ENCODE measurements around the gene RAB10.

DNA sequence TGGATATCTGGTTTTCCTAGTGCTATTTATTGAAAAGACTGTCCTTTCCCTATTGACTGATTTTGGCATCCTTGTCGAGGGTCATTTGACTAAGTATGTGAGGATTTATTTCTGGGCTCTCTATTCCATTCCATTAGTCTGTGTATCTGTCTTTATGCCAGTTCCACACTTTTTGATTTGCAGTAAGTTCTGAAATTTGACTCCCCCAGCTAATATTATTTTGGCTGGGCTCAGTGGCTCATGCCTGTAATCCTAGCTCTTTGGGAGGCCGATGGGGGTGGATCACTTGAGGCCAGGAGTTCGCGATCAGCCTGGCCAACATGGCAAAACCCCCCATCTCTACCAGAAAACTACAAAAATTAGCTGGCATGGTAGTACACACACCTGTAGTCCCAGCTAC is 92.2 kb downstream of the RAB10 start:
- TF ChIP-seq, protein P1, sequence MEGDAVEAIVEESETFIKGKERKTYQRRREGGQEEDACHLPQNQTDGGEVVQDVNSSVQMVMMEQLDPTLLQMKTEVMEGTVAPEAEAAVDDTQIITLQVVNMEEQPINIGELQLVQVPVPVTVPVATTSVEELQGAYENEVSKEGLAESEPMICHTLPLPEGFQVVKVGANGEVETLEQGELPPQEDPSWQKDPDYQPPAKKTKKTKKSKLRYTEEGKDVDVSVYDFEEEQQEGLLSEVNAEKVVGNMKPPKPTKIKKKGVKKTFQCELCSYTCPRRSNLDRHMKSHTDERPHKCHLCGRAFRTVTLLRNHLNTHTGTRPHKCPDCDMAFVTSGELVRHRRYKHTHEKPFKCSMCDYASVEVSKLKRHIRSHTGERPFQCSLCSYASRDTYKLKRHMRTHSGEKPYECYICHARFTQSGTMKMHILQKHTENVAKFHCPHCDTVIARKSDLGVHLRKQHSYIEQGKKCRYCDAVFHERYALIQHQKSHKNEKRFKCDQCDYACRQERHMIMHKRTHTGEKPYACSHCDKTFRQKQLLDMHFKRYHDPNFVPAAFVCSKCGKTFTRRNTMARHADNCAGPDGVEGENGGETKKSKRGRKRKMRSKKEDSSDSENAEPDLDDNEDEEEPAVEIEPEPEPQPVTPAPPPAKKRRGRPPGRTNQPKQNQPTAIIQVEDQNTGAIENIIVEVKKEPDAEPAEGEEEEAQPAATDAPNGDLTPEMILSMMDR (IDR thresholded peaks at IDR 0.05), result no peak
- TF ChIP-seq EP300 (IDR thresholded peaks at IDR 0.05) (no peak), POLR2A (IDR thresholded peaks at IDR 0.05) (no peak)

Measured in upper lobe of left lung (tissue), 4 donors.